Neuronal stem cell (in vitro differentiated cells): ENCODE measurements around the gene TEX29.

ENCODE experiments used
- DNase-seq: peaks from one replicate; pipeline ENCODE4 v3.0.0-alpha.2; 2013; ENCODE audit warnings: low spot score
- H2AFZ ChIP-seq: one replicate; pipeline ENCODE4 v1.6.1; 2013; ENCODE audit warnings: mild to moderate bottlenecking, low read length, inconsistent platforms
- H2AK5ac ChIP-seq: 2 replicates; pipeline ENCODE4 v1.6.1; 2013; ENCODE audit warnings: low read depth, mild to moderate bottlenecking, inconsistent platforms, low read length, moderate library complexity, mixed read lengths
- H2BK120ac ChIP-seq: 2 replicates; pipeline ENCODE4 v1.6.1; 2013; ENCODE audit warnings: low read depth, mild to moderate bottlenecking, inconsistent platforms, low read length, moderate library complexity, mixed read lengths
- H2BK12ac ChIP-seq: one replicate; pipeline ENCODE4 v1.6.1; 2013; ENCODE audit warnings: low read length, inconsistent platforms
- H2BK15ac ChIP-seq: 2 replicates; pipeline ENCODE4 v1.6.1; 2013; ENCODE audit warnings: mild to moderate bottlenecking, low read length, inconsistent platforms, mixed read lengths
- H2BK5ac ChIP-seq: one replicate; pipeline ENCODE4 v1.6.1; 2013; ENCODE audit warnings: inconsistent platforms, mild to moderate bottlenecking, low read length, moderate library complexity
- H3K14ac ChIP-seq: one replicate; pipeline ENCODE4 v1.6.1; 2013; ENCODE audit warnings: low read length, inconsistent platforms
- H3K18ac ChIP-seq: 2 replicates; pipeline ENCODE4 v1.6.1; 2013; ENCODE audit warnings: low read length, inconsistent platforms
- H3K23ac ChIP-seq: 2 replicates; pipeline ENCODE4 v1.6.1; 2013; ENCODE audit warnings: low read depth, mild to moderate bottlenecking, mixed read lengths, low read length, inconsistent platforms; ENCODE audit not compliant: poor library complexity
- H3K27ac ChIP-seq: replicated peaks from 3 replicates; pipeline ENCODE4 v1.5.1; 2013; ENCODE audit warnings: low read length, inconsistent platforms
- H3K27me3 ChIP-seq, 3 experiments: 2 replicates each; pipeline ENCODE4 v1.6.1; 2013; ENCODE audit warnings: low read length in 3 of 3, mild to moderate bottlenecking in 2 of 3, inconsistent platforms in 1 of 3, low read depth in 1 of 3, mixed read lengths in 1 of 3, moderate library complexity in 1 of 3; ENCODE audit not compliant: control insufficient read depth in 3 of 3, insufficient read depth in 3 of 3
- H3K36me3 ChIP-seq, 2 donors: replicated peaks in 1 of 2; 2 replicates each; pipeline ENCODE4 v1.6.1; 2013; ENCODE audit warnings: low read length in 2 of 2; ENCODE audit not compliant: control insufficient read depth in 2 of 2, insufficient read depth in 2 of 2
- H3K4ac ChIP-seq: 2 replicates; pipeline ENCODE4 v1.6.1; 2013; ENCODE audit warnings: inconsistent platforms, mild to moderate bottlenecking, low read length, moderate library complexity
- H3K4me1 ChIP-seq, 2 donors: 1 replicate in 1 of 2; 2 replicates in 1 of 2; pipeline ENCODE4 v1.6.1; 2013; ENCODE audit warnings: low read length in 2 of 2, low read depth in 1 of 2; ENCODE audit not compliant: control insufficient read depth in 2 of 2, insufficient read depth in 1 of 2
- H3K4me2 ChIP-seq: one replicate; pipeline ENCODE4 v1.6.1; 2013; ENCODE audit warnings: mild to moderate bottlenecking, low read length, inconsistent platforms; ENCODE audit not compliant: insufficient read depth, poor library complexity, severe bottlenecking
- H3K4me3 ChIP-seq, 2 donors: 2 replicates each; pipeline ENCODE4 v1.5.1; 2013; ENCODE audit warnings: low read length in 2 of 2, mild to moderate bottlenecking in 2 of 2, inconsistent platforms in 1 of 2, moderate library complexity in 1 of 2
- H3K79me1 ChIP-seq: one replicate; pipeline ENCODE4 v1.6.1; 2013; ENCODE audit warnings: low read depth, mild to moderate bottlenecking, inconsistent platforms, low read length, moderate library complexity
- H3K9ac ChIP-seq: one replicate; pipeline ENCODE4 v1.6.1; 2013; ENCODE audit warnings: mild to moderate bottlenecking, low read depth, low read length, inconsistent platforms; ENCODE audit not compliant: poor library complexity
- H3K9me3 ChIP-seq, 2 donors: replicated peaks in 1 of 2; 2 replicates each; pipeline versions ENCODE3 to v1.6.1; 2013; ENCODE audit warnings: low read length in 2 of 2, mild to moderate bottlenecking in 2 of 2, inconsistent platforms in 1 of 2, low read depth in 1 of 2, mixed read lengths in 1 of 2, moderate library complexity in 1 of 2; ENCODE audit not compliant: control insufficient read depth in 2 of 2, insufficient read depth in 1 of 2
- H4K8ac ChIP-seq: one replicate; pipeline ENCODE4 v1.6.1; 2013; ENCODE audit warnings: low read depth, mild to moderate bottlenecking, inconsistent platforms, low read length, moderate library complexity
- H4K91ac ChIP-seq: one replicate; pipeline ENCODE4 v1.6.1; 2013; ENCODE audit warnings: low read length, low read depth, mild to moderate bottlenecking, inconsistent platforms; ENCODE audit not compliant: poor library complexity
- WGBS, 2 donors: extraction: QIAGEN DNeasy Blood & Tissue Kit; methylation state at CpG; one replicate each; pipeline ENCODE4 v1.1.7; 2013; ENCODE audit warnings: missing lambda C conversion rate in 2 of 2, mixed read lengths in 1 of 2; ENCODE audit not compliant: insufficient read length in 2 of 2, insufficient replicate concordance in 1 of 2; ENCODE audit errors: extremely low coverage in 2 of 2; 5-methylcytosine and 5-hydroxymethylcytosine counted together

The TEX29 gene

GRCh38 chr13:111343186-111343805, 22.9 kb downstream of the TEX29 start:
- Histone ChIP-seq H3K14ac (no peak overlapping the region), H3K27me3 (no peaks in the 10 kb centered on the region), H2BK120ac (no peak overlapping the region), H3K9me3 (no peaks in the 10 kb centered on the region), H3K23ac (peak overlapping the region; percentile 21), H2AK5ac (no peak overlapping the region), H3K4me1 (peaks cover 0 to 5% of the 10 kb centered on the region in 2 donors), H4K91ac (no peak overlapping the region), H3K36me3 (no peaks in the 10 kb centered on the region), H2BK12ac (no peak overlapping the region), H3K4ac (no peak overlapping the region), H3K18ac (peak overlapping the region; percentile 35), H2BK15ac (no peak overlapping the region), H3K4me2 (no peak overlapping the region), H2BK5ac (no peak overlapping the region), H3K9ac (peak overlapping the region; percentile 22), H2AFZ (no peak overlapping the region), H3K27ac (no peak overlapping the region), H3K79me1 (no peaks in the 10 kb centered on the region), H3K4me3 (no peak overlapping the region), H4K8ac (no peak overlapping the region)
- no peak for DNase-seq
- no CpG with 5 or more reads among the region's 11 CpGs for WGBS, 2 donors

DNA sequence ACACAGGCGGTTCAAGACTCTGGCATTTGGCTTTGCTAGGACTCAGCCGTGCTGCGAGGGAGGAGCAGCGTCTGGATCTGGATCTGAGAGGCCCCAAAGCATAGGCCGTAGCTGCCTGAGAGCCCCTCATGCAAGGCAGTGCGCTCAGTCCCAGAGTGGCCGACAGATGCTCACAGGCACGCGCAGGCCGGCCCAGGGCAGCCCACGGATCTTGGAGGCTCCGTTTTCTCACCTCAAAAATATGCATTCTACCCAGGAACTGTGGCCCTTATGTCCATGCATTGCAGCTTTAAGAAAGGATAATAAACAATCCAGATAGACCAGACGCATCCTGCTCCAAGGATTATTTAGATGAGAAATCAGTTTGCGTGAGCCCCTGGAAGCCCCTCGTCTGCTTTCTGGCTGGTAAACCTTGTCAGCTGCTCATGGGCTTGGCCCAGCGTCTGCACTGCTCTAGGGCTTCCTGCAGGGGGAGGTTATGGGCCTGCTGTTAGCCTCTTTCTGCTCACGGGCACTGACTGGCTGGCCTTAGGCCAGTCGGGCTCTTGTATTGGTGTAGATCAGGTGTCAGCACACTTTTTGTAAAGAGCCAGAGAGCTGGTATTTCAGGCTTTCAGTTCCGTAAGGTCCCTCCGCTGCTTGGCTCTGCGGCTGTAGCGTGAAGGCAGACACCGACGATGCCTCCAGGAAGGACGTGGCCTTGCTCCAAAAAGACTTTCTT, 24.2 kb downstream of the TEX29 start:
- no peak overlapping the region for H2BK5ac ChIP-seq
- peak; percentile 71 for DNase-seq
- H3K4me2 ChIP-seq = no peak overlapping the region
- H3K9ac ChIP-seq = peak overlapping the region; percentile 73
- peak overlapping the region; percentile 25 for H2BK15ac ChIP-seq
- H3K79me1 ChIP-seq = no peaks in the 10 kb centered on the region
- H3K18ac ChIP-seq = peak overlapping the region; percentile 82
- H2BK120ac ChIP-seq = no peak overlapping the region
- H3K4me3 ChIP-seq = no peak overlapping the region
- peak overlapping the region; percentile 36 for H2AFZ ChIP-seq
- no peak overlapping the region for H3K23ac ChIP-seq
- H3K27me3 ChIP-seq = no peaks in the 10 kb centered on the region
- H2BK12ac ChIP-seq = no peak overlapping the region
- H4K91ac ChIP-seq = no peak overlapping the region
- no peak overlapping the region for H3K4ac ChIP-seq
- H4K8ac ChIP-seq = no peak overlapping the region
- peak overlapping the region; percentile 16 for H2AK5ac ChIP-seq
- WGBS, 2 donors = no CpG with 5 or more reads among the region's 25 CpGs
- H3K14ac ChIP-seq = no peak overlapping the region
- no peaks in the 10 kb centered on the region for H3K36me3 ChIP-seq
- H3K9me3 ChIP-seq = no peaks in the 10 kb centered on the region
- peaks cover 0 to 5% of the 10 kb centered on the region in 2 donors for H3K4me1 ChIP-seq
- no peak overlapping the region for H3K27ac ChIP-seq

- no peak overlapping the region for H2BK5ac ChIP-seq
- H3K18ac ChIP-seq = peak overlapping the region; percentile 21
- H3K4ac ChIP-seq = no peak overlapping the region
- H2AFZ ChIP-seq = no peak overlapping the region
- peak overlapping the region; percentile 9 for H2BK15ac ChIP-seq
- no peaks in the 10 kb centered on the region for H3K9me3 ChIP-seq
- no peak overlapping the region for H3K4me3 ChIP-seq
- H2BK12ac ChIP-seq = no peak overlapping the region
- no peak overlapping the region for H4K91ac ChIP-seq
- no peak overlapping the region for H3K14ac ChIP-seq
- no peaks in the 10 kb centered on the region for H3K36me3 ChIP-seq
- DNase-seq = no peak
- no peaks in the 10 kb centered on the region for H3K27me3 ChIP-seq
- no peaks in the 10 kb centered on the region for H3K79me1 ChIP-seq
- no peak overlapping the region for H2BK120ac ChIP-seq
- peaks cover 0 to 5% of the 10 kb centered on the region in 2 donors for H3K4me1 ChIP-seq
- no peak overlapping the region for H3K23ac ChIP-seq
- no peak overlapping the region for H3K9ac ChIP-seq
- peak overlapping the region; percentile 9 for H2AK5ac ChIP-seq
- H3K27ac ChIP-seq = no peak overlapping the region
- H4K8ac ChIP-seq = no peak overlapping the region
- H3K4me2 ChIP-seq = no peak overlapping the region
- no CpG with 5 or more reads among the region's 11 CpGs for WGBS, 2 donors
Measured at GRCh38 chr13:111345682-111346081, 25.2 kb downstream of the TEX29 start.

DNA sequence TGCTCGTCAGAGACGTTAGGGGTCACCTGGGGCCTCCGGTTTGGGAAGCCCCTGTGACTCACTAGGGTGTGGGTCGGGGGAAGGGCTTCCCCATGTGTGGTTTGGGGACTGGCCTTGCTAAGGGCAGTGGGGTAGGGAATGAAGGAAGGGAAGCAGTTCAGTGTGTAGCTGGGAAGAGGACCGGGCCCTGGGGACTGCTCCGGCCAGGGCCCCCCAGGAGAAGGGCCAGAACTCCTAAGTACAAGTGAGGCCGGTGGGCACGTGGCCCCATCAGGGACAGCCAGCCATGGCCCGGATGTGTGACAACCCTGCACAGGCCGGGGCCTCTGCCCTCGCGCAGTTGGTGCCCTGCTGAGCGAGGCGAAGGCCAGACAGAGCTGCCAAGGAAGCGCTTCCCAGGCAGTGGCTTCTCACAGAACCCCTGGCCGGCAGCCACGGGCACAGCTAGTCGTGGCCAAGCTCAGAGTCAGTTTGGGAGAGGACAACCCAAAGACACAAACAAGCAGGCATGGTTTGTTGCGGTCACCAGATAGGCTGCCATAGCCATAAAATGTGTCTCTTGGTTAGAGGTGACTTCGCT, 25.7 kb downstream of the TEX29 start:
- no peak for DNase-seq
- no peak overlapping the region for H3K27ac ChIP-seq
- no CpG with 5 or more reads among the region's 20 CpGs for WGBS, 2 donors
- H3K4me2 ChIP-seq = no peak overlapping the region
- no peak overlapping the region for H3K4me3 ChIP-seq
- no peaks in the 10 kb centered on the region for H3K79me1 ChIP-seq
- H3K27me3 ChIP-seq = no peaks in the 10 kb centered on the region
- H2AFZ ChIP-seq = no peak overlapping the region
- H4K91ac ChIP-seq = no peak overlapping the region
- H4K8ac ChIP-seq = no peak overlapping the region
- no peak overlapping the region for H2BK5ac ChIP-seq
- no peak overlapping the region for H2BK12ac ChIP-seq
- no peaks in the 10 kb centered on the region for H3K36me3 ChIP-seq
- peak overlapping the region; percentile 9 for H2BK15ac ChIP-seq
- H3K4me1 ChIP-seq = peaks cover 0 to 5% of the 10 kb centered on the region in 2 donors
- H3K9ac ChIP-seq = no peak overlapping the region
- no peaks in the 10 kb centered on the region for H3K9me3 ChIP-seq
- H3K23ac ChIP-seq = no peak overlapping the region
- no peak overlapping the region for H2BK120ac ChIP-seq
- peak overlapping the region; percentile 9 for H2AK5ac ChIP-seq
- no peak overlapping the region for H3K18ac ChIP-seq
- H3K14ac ChIP-seq = no peak overlapping the region
- H3K4ac ChIP-seq = no peak overlapping the region
